Adrenal gland (tissue), 5 donors: ENCODE data around the gene ADAMTSL3.

Experiments used
- POLR2A ChIP-seq, 2 donors: fragments of 450-650 bp; IDR thresholded peaks; one replicate each; pipeline ENCODE4 v1.6.1; 2017; ENCODE audit warnings: antibody characterized with exemption in 2 of 2, mild to moderate bottlenecking in 2 of 2, moderate library complexity in 1 of 2
- TF ChIP-seq, protein P1 (sequence below), 6 experiments: fragments of 450-650 bp in 4 of 6; fragments of 200-600 bp in 2 of 6; sonication (generic) in 1 of 6; IDR thresholded peaks; 1 replicate in 5 of 6; 2 replicates in 1 of 6; pipeline versions ENCODE4 v1.5.1 to v1.8.0; 2016 to 2021; ENCODE audit warnings: antibody characterized with exemption in 6 of 6, mild to moderate bottlenecking in 2 of 6, moderate library complexity in 1 of 6
- donor health status: DM: no; HTN: no; CAD: no.

GRCh38 chr15:83764201-83764838, 110.4 kb downstream of the ADAMTSL3 start:
- TF ChIP-seq, protein P1, sequence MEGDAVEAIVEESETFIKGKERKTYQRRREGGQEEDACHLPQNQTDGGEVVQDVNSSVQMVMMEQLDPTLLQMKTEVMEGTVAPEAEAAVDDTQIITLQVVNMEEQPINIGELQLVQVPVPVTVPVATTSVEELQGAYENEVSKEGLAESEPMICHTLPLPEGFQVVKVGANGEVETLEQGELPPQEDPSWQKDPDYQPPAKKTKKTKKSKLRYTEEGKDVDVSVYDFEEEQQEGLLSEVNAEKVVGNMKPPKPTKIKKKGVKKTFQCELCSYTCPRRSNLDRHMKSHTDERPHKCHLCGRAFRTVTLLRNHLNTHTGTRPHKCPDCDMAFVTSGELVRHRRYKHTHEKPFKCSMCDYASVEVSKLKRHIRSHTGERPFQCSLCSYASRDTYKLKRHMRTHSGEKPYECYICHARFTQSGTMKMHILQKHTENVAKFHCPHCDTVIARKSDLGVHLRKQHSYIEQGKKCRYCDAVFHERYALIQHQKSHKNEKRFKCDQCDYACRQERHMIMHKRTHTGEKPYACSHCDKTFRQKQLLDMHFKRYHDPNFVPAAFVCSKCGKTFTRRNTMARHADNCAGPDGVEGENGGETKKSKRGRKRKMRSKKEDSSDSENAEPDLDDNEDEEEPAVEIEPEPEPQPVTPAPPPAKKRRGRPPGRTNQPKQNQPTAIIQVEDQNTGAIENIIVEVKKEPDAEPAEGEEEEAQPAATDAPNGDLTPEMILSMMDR (IDR thresholded peaks at IDR 0.05) = no peak
- no peak for TF ChIP-seq POLR2A (IDR thresholded peaks at IDR 0.05)
